ENCODE measurements around the gene AMER3. TPM values are rescaled to one million over a fixed set of nuclear protein-coding genes. Genes with fewer than 3 reads are reported as not detected.

AMER3 gene
- total and polyA plus RNA-seq, 2 of the 4 experiments (the other 2 are of a cell fraction) = not detected

DNA sequence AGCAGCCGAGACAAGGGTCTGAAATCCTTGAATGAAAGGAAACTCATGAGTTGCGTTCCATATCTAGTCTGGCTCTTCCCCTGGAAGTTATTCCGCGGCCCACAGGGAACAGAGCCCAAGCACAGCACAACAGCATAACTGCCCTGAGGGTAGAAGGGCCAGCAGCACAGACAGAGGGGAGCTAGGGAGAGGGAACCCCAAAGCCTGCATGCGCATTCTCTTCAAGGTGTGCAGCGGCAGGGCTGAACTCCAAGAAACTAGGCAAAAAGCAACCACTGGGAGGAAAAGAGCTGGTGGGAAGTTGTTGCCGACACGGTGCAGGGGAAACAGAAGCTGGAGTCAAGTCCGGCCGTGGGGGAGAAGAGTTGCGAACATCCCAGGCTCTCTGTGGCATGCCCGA, 14.7 kb upstream of the AMER3 start:
- dilution Hi-C loops (cut with HindIII; ENCODE audit: low sequenced_read_pairs, unreplicated experiment) (no loop called here), in situ Hi-C loops (cut with MboI; ENCODE audit: low sequenced_read_pairs) (no loop called here), intact Hi-C loops (cut with micrococcal nuclease) (no loop called here)
- ATAC-seq (ENCODE audit: low read depth) = no peak
- Histone ChIP-seq H3K9ac (ENCODE audit: low read depth, low read length) (no peak overlapping the region), H3K9me1 (ENCODE audit: insufficient read depth, low read length) (no peaks in the 10 kb centered on the region), H3K79me1 (ENCODE audit: low read depth in 1 of 2, low read length in 2 of 2) (no peaks in the 10 kb centered on the region), H3K4ac (ENCODE audit: low read depth, low read length) (no peak overlapping the region), H2AFZ (replicated peaks; ENCODE audit: low read length, poor library complexity) (no peak overlapping the region), H3K9me3 (ENCODE audit: control insufficient read depth, insufficient read depth, low read length) (0 out of 2 replicates have a peak, but pooled peaks cover 2% of the 10 kb centered on the region), H2AK5ac (ENCODE audit: low read depth, low read length) (no peak overlapping the region), H3K18ac (ENCODE audit: low read depth, low read length) (no peak overlapping the region), H4K20me1 (ENCODE audit: insufficient read depth, low read length) (no peaks in the 10 kb centered on the region), H3K56ac (ENCODE audit: extremely low read depth, insufficient read depth, low read length) (no peak overlapping the region), H3K4me2 (ENCODE audit: low read depth, low read length) (no peak overlapping the region), H3K36me3 (ENCODE audit: control insufficient read depth, insufficient read depth, low read length) (no peaks in the 10 kb centered on the region), H3K27ac (ENCODE audit: insufficient read depth, low read length) (no peak overlapping the region), H4K91ac (ENCODE audit: insufficient read depth, low read depth, low read length) (no peak overlapping the region), H3K4me1 (ENCODE audit: control insufficient read depth, insufficient read depth, low read length) (no peaks in the 10 kb centered on the region), H2AK9ac (replicated peaks; ENCODE audit: low read depth, low read length, poor library complexity) (no peak overlapping the region), H2BK15ac (ENCODE audit: low read depth, low read length) (no peak overlapping the region), H3K23ac (ENCODE audit: low read depth, low read length) (no peak overlapping the region), H2BK5ac (ENCODE audit: low read depth, low read length, poor library complexity, severe bottlenecking) (no peak overlapping the region), H2BK120ac (ENCODE audit: low read depth, low read length) (no peak overlapping the region), H4K8ac (ENCODE audit: low read depth in 2 of 2, low read length in 2 of 2) (no peak overlapping the region), H3K27me3 (ENCODE audit: control insufficient read depth, insufficient read depth, low read length) (no peaks in the 10 kb centered on the region), H3K4me3 (ENCODE audit: insufficient read depth, low read depth, low read length) (no peak overlapping the region), H4K5ac (ENCODE audit: low read depth, low read length) (no peak overlapping the region), H2BK20ac (ENCODE audit: low read depth, low read length) (no peak overlapping the region), H3K14ac (replicated peaks; ENCODE audit: low read depth, low read length) (no peak overlapping the region)
- no TSS peak for BruUV-seq (replicated peaks)
- no peak for DNase-seq
- POLR2A ChIA-PET (ENCODE audit: unreplicated experiment) = no interaction called here
- CTCF ChIA-PET = no interaction called here
- 80% methylated on average over 3 of the region's 12 CpGs; no CpG with 5 or more reads in 1 of the 2 experiments for WGBS, 2 experiments (ENCODE audit: extremely low coverage in 2 of 2, insufficient read length in 1 of 2)
- TF ChIP-seq POLR2A (IDR thresholded peaks at IDR 0.05; ENCODE audit: low read depth, low read length) (no peak), FOS (IDR thresholded peaks at IDR 0.05; ENCODE audit: low read depth, low read length) (no peak), MAFK (IDR thresholded peaks at IDR 0.05; ENCODE audit: low read depth, low read length) (no peak), BHLHE40 (IDR thresholded peaks at IDR 0.05; ENCODE audit: low read depth, low read length) (no peak), CHD1 (IDR thresholded peaks at IDR 0.05; ENCODE audit: low read depth, low read length) (no peak), SMC3 (IDR thresholded peaks at IDR 0.05; ENCODE audit: low read depth, low read length) (no peak), RCOR1 (IDR thresholded peaks at IDR 0.05; ENCODE audit: insufficient replicate concordance, low read length) (no peak), MAZ (IDR thresholded peaks at IDR 0.05; ENCODE audit: borderline replicate concordance, low read depth, low read length) (no peak)
- TF ChIP-seq, protein P1, sequence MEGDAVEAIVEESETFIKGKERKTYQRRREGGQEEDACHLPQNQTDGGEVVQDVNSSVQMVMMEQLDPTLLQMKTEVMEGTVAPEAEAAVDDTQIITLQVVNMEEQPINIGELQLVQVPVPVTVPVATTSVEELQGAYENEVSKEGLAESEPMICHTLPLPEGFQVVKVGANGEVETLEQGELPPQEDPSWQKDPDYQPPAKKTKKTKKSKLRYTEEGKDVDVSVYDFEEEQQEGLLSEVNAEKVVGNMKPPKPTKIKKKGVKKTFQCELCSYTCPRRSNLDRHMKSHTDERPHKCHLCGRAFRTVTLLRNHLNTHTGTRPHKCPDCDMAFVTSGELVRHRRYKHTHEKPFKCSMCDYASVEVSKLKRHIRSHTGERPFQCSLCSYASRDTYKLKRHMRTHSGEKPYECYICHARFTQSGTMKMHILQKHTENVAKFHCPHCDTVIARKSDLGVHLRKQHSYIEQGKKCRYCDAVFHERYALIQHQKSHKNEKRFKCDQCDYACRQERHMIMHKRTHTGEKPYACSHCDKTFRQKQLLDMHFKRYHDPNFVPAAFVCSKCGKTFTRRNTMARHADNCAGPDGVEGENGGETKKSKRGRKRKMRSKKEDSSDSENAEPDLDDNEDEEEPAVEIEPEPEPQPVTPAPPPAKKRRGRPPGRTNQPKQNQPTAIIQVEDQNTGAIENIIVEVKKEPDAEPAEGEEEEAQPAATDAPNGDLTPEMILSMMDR (conservative IDR thresholded peaks at IDR 0.05; ENCODE audit: low read depth, low read length) = no peak
- TF ChIP-seq, protein P2, sequence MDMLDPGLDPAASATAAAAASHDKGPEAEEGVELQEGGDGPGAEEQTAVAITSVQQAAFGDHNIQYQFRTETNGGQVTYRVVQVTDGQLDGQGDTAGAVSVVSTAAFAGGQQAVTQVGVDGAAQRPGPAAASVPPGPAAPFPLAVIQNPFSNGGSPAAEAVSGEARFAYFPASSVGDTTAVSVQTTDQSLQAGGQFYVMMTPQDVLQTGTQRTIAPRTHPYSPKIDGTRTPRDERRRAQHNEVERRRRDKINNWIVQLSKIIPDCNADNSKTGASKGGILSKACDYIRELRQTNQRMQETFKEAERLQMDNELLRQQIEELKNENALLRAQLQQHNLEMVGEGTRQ (IDR thresholded peaks at IDR 0.05; ENCODE audit: low read depth, low read length) = no peak
